ENCODE measurements around the gene CEP295NL.

Gene CEP295NL

GRCh38 chr17:78935419-78936323 lies 32.7 kb upstream of the CEP295NL start:
- no peak for TF ChIP-seq CTCF (IDR thresholded peaks at IDR 0.05; ENCODE audit: insufficient read depth, missing control alignments)
- FAIRE-seq (no peak), DNase-seq (ENCODE audit: insufficient read length, low spot score) (no peak)

- FAIRE-seq, result no peak
- TF ChIP-seq CTCF (IDR thresholded peaks at IDR 0.05; ENCODE audit: insufficient read depth, missing control alignments), result no peak
- DNase-seq (ENCODE audit: insufficient read length, low spot score), result no peak
Measured at GRCh38 chr17:78934681-78935418, 31.8 kb upstream of the CEP295NL start.

GRCh38 chr17:78933959-78934568 lies 31.1 kb upstream of the CEP295NL start:
- no peak for DNase-seq (ENCODE audit: insufficient read length, low spot score)
- no peak for FAIRE-seq
- TF ChIP-seq CTCF (IDR thresholded peaks at IDR 0.05; ENCODE audit: insufficient read depth, missing control alignments), result no peak

GRCh38 chr17:78933025-78933958 lies 30.3 kb upstream of the CEP295NL start:
- FAIRE-seq, result no peak
- no peak for TF ChIP-seq CTCF (IDR thresholded peaks at IDR 0.05; ENCODE audit: insufficient read depth, missing control alignments)
- DNase-seq (ENCODE audit: insufficient read length, low spot score), result no peak

GRCh38 chr17:78929908-78930775 lies 27.1 kb upstream of the CEP295NL start:
- FAIRE-seq (no peak), DNase-seq (ENCODE audit: insufficient read length, low spot score) (no peak)
- no peak for TF ChIP-seq CTCF (IDR thresholded peaks at IDR 0.05; ENCODE audit: insufficient read depth, missing control alignments)
